OCI-LY7 (cell line): ENCODE measurements around the gene ADAMTS16. TPM values are rescaled to one million over a fixed set of nuclear protein-coding genes. Genes with fewer than 3 reads are reported as not detected.

Experiments
- BruUV-seq: library from RNA; stranded (reverse); fragments of 400-500 nt; replicated peaks from 2 replicates; lab custom pipeline; 2021; lab: Mats Ljungman, UMichigan
- CTCF ChIA-PET: fragments of 300-600 bp; sonication (Branson Sonifier 250); formaldehyde crosslinking; loops from one replicate; lab custom pipeline; 2022; ENCODE audit warnings: antibody characterized with exemption; ENCODE audit not compliant: unreplicated experiment; lab: Charles Lee
- POLR2A ChIA-PET: fragments of 300-600 bp; sonication (Branson Sonifier 250); formaldehyde crosslinking; loops from one replicate; lab custom pipeline; 2022; ENCODE audit warnings: antibody characterized with exemption; lab: Charles Lee
- DNase-seq: peaks from one replicate; pipeline ENCODE4 v3.0.0-alpha.2; 2015; ENCODE audit warnings: low spot score
- H2AFZ ChIP-seq: fragments of 200-600 bp; sonication (generic), shearing (Covaris generic); 2 replicates; pipeline ENCODE4 v1.6.1; 2014; ENCODE audit warnings: mild to moderate bottlenecking, antibody characterized with exemption, low read length, moderate library complexity
- H3K27ac ChIP-seq: fragments of 200-600 bp; sonication (generic); 2 replicates; pipeline ENCODE4 v1.5.1; 2014; ENCODE audit warnings: mixed run types, low read depth, mild to moderate bottlenecking, moderate library complexity, low read length, inconsistent platforms; ENCODE audit not compliant: poor library complexity, severe bottlenecking
- H3K36me3 ChIP-seq: fragments of 200-600 bp; sonication (generic); 2 replicates; pipeline ENCODE4 v1.6.1; 2014; ENCODE audit warnings: mild to moderate bottlenecking, antibody characterized with exemption, low read length, moderate library complexity, mixed read lengths; ENCODE audit not compliant: insufficient read depth
- H3K4me1 ChIP-seq: fragments of 200-600 bp; sonication (generic); 2 replicates; pipeline ENCODE4 v1.5.1; 2014; ENCODE audit warnings: mild to moderate bottlenecking, low read length; ENCODE audit not compliant: insufficient read depth, poor library complexity, severe bottlenecking
- H3K4me2 ChIP-seq: fragments of 200-600 bp; sonication (generic); 2 replicates; pipeline ENCODE4 v1.6.1; 2014; ENCODE audit warnings: mild to moderate bottlenecking, low read length
- H3K4me3 ChIP-seq: fragments of 200-600 bp; sonication (generic); 2 replicates; pipeline ENCODE4 v1.5.1; 2014; ENCODE audit warnings: mild to moderate bottlenecking, low read depth, low read length; ENCODE audit not compliant: poor library complexity, severe bottlenecking
- H3K79me2 ChIP-seq: fragments of 200-600 bp; sonication (generic); 2 replicates; pipeline ENCODE4 v1.6.1; 2016; ENCODE audit warnings: low read depth, mild to moderate bottlenecking, low read length, moderate library complexity, mixed read lengths; ENCODE audit not compliant: insufficient read depth
- H3K9me2 ChIP-seq: fragments of 200-600 bp; sonication (generic); 2 replicates; pipeline ENCODE4 v1.6.1; 2016; ENCODE audit warnings: mild to moderate bottlenecking, low read length, mixed read lengths; ENCODE audit not compliant: insufficient read depth
- H3K9me3 ChIP-seq: fragments of 200-600 bp; sonication (generic); 2 replicates; pipeline ENCODE4 v1.6.1; 2014; ENCODE audit warnings: mild to moderate bottlenecking, mixed run types, low read length, mixed read lengths
- H4K20me1 ChIP-seq: fragments of 200-600 bp; sonication (generic); 2 replicates; pipeline ENCODE4 v1.6.1; 2014; ENCODE audit warnings: mild to moderate bottlenecking, antibody characterized with exemption, low read length, moderate library complexity, mixed read lengths; ENCODE audit not compliant: insufficient read depth
- EZH2phosphoT487 ChIP-seq: fragments of 200-600 bp; sonication (generic); IDR thresholded peaks from 2 replicates; pipeline ENCODE4 v1.6.1; 2018; ENCODE audit warnings: low read depth, borderline replicate concordance, mild to moderate bottlenecking, mixed run types, antibody characterized with exemption, low read length, moderate library complexity, mixed read lengths
- intact Hi-C: fragments of 100-400 bp; cut with micrococcal nuclease; formaldehyde crosslinking; loops from one replicate; pipeline ENCODE4 v1.10.0; 2022; ENCODE audit not compliant: unreplicated experiment
- total RNA-seq, 2 experiments: library from RNA; depleted of rRNA in 1 of 2; stranded (reverse); fragments of >200 nt in 1 of 2; shearing (Covaris generic) in 1 of 2; gene quantifications; 2 replicates each; pipeline ENCODE4 v1.2.3, GENCODE V29; 2014 to 2022
- TF ChIP-seq, protein P1 (sequence below): fragments of 200-600 bp; sonication (generic); conservative IDR thresholded peaks from 2 replicates; pipeline ENCODE4 v1.5.1; 2014; ENCODE audit warnings: mild to moderate bottlenecking, antibody characterized with exemption, low read length, moderate library complexity, mixed read lengths

The ADAMTS16 gene
- total RNA-seq, 2 experiments from 2014 or later: not detected

DNA sequence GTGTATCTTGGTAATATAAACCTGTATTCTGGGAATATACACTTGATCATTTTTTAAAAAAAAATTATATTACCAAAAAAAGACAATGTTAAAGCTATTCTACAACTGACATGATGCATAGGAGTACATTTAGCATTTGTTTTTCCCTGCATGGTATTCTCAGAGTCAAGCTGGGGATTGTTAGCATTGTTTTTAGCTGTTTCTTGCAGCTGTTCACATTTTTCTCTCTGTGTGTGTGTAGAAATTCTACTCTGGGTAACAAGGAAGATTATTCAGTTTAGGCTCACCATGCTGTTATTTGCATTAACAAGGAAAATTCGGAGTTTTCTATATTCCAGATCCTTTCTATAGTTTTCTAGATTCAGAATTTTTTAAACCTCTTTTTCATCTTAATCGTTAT is 62.2 kb downstream of the ADAMTS16 start:
- no peak for TF ChIP-seq EZH2phosphoT487
- TF ChIP-seq, protein P1, sequence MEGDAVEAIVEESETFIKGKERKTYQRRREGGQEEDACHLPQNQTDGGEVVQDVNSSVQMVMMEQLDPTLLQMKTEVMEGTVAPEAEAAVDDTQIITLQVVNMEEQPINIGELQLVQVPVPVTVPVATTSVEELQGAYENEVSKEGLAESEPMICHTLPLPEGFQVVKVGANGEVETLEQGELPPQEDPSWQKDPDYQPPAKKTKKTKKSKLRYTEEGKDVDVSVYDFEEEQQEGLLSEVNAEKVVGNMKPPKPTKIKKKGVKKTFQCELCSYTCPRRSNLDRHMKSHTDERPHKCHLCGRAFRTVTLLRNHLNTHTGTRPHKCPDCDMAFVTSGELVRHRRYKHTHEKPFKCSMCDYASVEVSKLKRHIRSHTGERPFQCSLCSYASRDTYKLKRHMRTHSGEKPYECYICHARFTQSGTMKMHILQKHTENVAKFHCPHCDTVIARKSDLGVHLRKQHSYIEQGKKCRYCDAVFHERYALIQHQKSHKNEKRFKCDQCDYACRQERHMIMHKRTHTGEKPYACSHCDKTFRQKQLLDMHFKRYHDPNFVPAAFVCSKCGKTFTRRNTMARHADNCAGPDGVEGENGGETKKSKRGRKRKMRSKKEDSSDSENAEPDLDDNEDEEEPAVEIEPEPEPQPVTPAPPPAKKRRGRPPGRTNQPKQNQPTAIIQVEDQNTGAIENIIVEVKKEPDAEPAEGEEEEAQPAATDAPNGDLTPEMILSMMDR: no peak
- DNase-seq: no peak
- intact Hi-C loops: no loop called here
- Histone ChIP-seq H3K4me3 (no peak overlapping the region), H2AFZ (no peak overlapping the region), H3K4me2 (no peak overlapping the region), H4K20me1 (no peaks in the 10 kb centered on the region), H3K9me2 (no peaks in the 10 kb centered on the region), H3K27ac (no peak overlapping the region), H3K9me3 (no peaks in the 10 kb centered on the region), H3K4me1 (no peaks in the 10 kb centered on the region), H3K79me2 (no peaks in the 10 kb centered on the region), H3K36me3 (no peaks in the 10 kb centered on the region)
- BruUV-seq: no TSS peak
- POLR2A ChIA-PET: no interaction called here
- CTCF ChIA-PET: no interaction called here

DNA sequence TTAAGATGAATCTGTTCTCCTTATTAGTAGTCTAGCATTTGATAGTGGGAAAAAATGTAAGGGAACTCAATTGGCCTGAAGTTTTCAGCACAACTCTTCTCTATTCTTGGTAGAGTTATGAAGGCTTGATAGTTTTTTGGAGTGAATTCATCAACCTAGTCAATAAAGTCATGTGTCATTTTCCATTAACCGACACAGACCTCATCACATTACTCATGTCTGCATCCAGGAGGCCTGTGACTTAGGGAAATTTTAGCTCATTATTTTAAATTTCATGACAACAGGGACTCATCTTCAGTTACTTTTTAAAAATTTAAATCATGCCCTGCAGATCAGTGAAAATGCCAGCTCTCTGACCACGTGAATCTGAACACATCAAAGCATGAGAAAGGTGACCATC is 63.3 kb downstream of the ADAMTS16 start:
- Histone ChIP-seq H3K79me2 (no peaks in the 10 kb centered on the region), H4K20me1 (no peaks in the 10 kb centered on the region), H3K9me2 (no peaks in the 10 kb centered on the region), H3K36me3 (no peaks in the 10 kb centered on the region), H3K4me2 (no peak overlapping the region), H3K27ac (no peak overlapping the region), H3K4me1 (no peaks in the 10 kb centered on the region), H2AFZ (no peak overlapping the region), H3K9me3 (no peaks in the 10 kb centered on the region), H3K4me3 (no peak overlapping the region)
- BruUV-seq: no TSS peak
- TF ChIP-seq EZH2phosphoT487: no peak
- TF ChIP-seq, protein P1: no peak
- intact Hi-C loops: no loop called here
- POLR2A ChIA-PET: no interaction called here
- no peak for DNase-seq
- CTCF ChIA-PET: no interaction called here

DNA sequence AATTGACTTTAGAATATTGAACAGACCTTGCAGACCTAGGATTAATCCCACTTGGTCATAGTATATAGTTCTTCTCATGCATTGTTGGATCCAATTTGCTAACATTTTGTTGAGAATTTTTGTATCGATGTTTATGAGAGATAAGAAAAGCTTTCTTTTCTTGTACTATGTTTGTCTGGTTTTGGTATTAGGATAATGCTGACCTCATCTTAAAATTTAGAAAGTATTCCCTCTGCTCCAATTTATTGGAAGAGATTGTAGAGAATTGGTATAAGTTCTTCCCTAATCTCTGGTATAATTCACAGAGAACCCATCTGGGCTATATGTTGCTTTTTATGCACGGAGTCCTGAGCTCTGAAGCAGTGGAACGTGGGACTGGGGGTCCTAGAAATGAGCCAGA is 67.7 kb downstream of the ADAMTS16 start:
- Histone ChIP-seq H3K36me3 (no peaks in the 10 kb centered on the region), H3K4me2 (no peak overlapping the region), H3K9me2 (no peaks in the 10 kb centered on the region), H3K4me3 (no peak overlapping the region), H3K27ac (no peak overlapping the region), H3K79me2 (no peaks in the 10 kb centered on the region), H2AFZ (no peak overlapping the region), H3K9me3 (no peaks in the 10 kb centered on the region), H3K4me1 (no peaks in the 10 kb centered on the region), H4K20me1 (no peaks in the 10 kb centered on the region)
- ChIA-PET POLR2A (no interaction called here), CTCF (no interaction called here)
- DNase-seq: no peak
- intact Hi-C loops: no loop called here
- TF ChIP-seq, protein P1: no peak
- no peak for TF ChIP-seq EZH2phosphoT487
- BruUV-seq: no TSS peak
